GM23338 (cell line): ENCODE data around the gene KIF1A. TPM values are rescaled to one million over a fixed set of nuclear protein-coding genes. Genes with fewer than 3 reads are reported as not detected.

Source experiments
- ATAC-seq: fragments of 200-7000 bp; cut with Tn5 transposase; 3 replicates; pipeline ENCODE4 v1.9.1; 2020
- DNase-seq: peaks from one replicate; pipeline ENCODE4 v3.0.0-alpha.2; 2015; ENCODE audit warnings: low spot score
- H2AFZ ChIP-seq: fragments of 200-600 bp; sonication (generic); 2 replicates; pipeline ENCODE4 v1.8.0; 2016; ENCODE audit warnings: antibody characterized with exemption, mild to moderate bottlenecking, moderate library complexity
- H3F3A ChIP-seq: fragments of 200-600 bp; sonication (generic); replicated peaks from 2 replicates; pipeline ENCODE4 v1.8.0; 2017; ENCODE audit warnings: antibody characterized with exemption, mixed run types, low read depth
- H3K27ac ChIP-seq: fragments of 200-600 bp; sonication (generic); 2 replicates; pipeline ENCODE4 v1.6.1; 2016; ENCODE audit warnings: low read depth
- H3K27me3 ChIP-seq: fragments of 200-600 bp; sonication (generic); 2 replicates; pipeline ENCODE4 v1.8.0; 2016; ENCODE audit warnings: mild to moderate bottlenecking, mixed run types, moderate library complexity; ENCODE audit not compliant: insufficient read depth
- H3K36me3 ChIP-seq: fragments of 200-600 bp; sonication (generic); 2 replicates; pipeline ENCODE4 v1.8.0; 2016; ENCODE audit warnings: mild to moderate bottlenecking; ENCODE audit not compliant: insufficient read depth
- H3K4me1 ChIP-seq: fragments of 200-600 bp; sonication (generic); 2 replicates; pipeline ENCODE4 v1.8.0; 2016; ENCODE audit warnings: mild to moderate bottlenecking, moderate library complexity; ENCODE audit not compliant: insufficient read depth
- H3K4me2 ChIP-seq: fragments of 200-600 bp; sonication (generic); 2 replicates; pipeline ENCODE4 v1.7.1; 2017; ENCODE audit warnings: mixed run types
- H3K4me3 ChIP-seq: fragments of 200-600 bp; sonication (generic); 2 replicates; pipeline ENCODE4 v1.6.1; 2016; ENCODE audit warnings: mixed run types
- H3K79me2 ChIP-seq: fragments of 200-600 bp; sonication (generic); replicated peaks from 2 replicates; pipeline ENCODE4 v1.8.0; 2017; ENCODE audit warnings: mild to moderate bottlenecking; ENCODE audit not compliant: insufficient read depth
- H3K9me2 ChIP-seq: fragments of 200-600 bp; sonication (generic); 2 replicates; pipeline ENCODE4 v1.8.0; 2017; ENCODE audit not compliant: insufficient read depth
- H4K20me1 ChIP-seq: fragments of 200-600 bp; sonication (generic); replicated peaks from 2 replicates; pipeline ENCODE4 v1.8.0; 2017; ENCODE audit warnings: mild to moderate bottlenecking; ENCODE audit not compliant: insufficient read depth
- H3K27ac Mint-ChIP-seq: 2 replicates; pipeline ENCODE4 v1.8.0; 2020; ENCODE audit warnings: inconsistent platforms, mild to moderate bottlenecking, moderate library complexity, mixed read lengths
- H3K27me3 Mint-ChIP-seq: 3 replicates; pipeline ENCODE4 v1.8.0; 2022; ENCODE audit warnings: low read depth, mild to moderate bottlenecking, moderate library complexity, mixed read lengths, inconsistent platforms; ENCODE audit not compliant: insufficient read depth, poor library complexity
- H3K36me3 Mint-ChIP-seq: 3 replicates; pipeline ENCODE4 v1.8.0; 2021; ENCODE audit warnings: low read depth, mild to moderate bottlenecking, inconsistent platforms, moderate library complexity, mixed read lengths
- H3K4me1 Mint-ChIP-seq: 3 replicates; pipeline ENCODE4 v1.8.0; 2020; ENCODE audit warnings: mild to moderate bottlenecking, inconsistent platforms, mixed read lengths
- H3K4me3 Mint-ChIP-seq: 3 replicates; pipeline ENCODE4 v1.8.0; 2021; ENCODE audit warnings: moderate library complexity, mild to moderate bottlenecking, inconsistent platforms, mixed read lengths
- H3K9me3 Mint-ChIP-seq: 3 replicates; pipeline ENCODE4 v1.8.0; 2020; ENCODE audit warnings: moderate library complexity, mild to moderate bottlenecking, inconsistent platforms, mixed read lengths
- CREB1 ChIP-seq: fragments of 250-450 bp; sonication (Bioruptor Pico); IDR thresholded peaks from 2 replicates; pipeline ENCODE4 v1.5.0; 2020; ENCODE audit warnings: low read depth, mild to moderate bottlenecking, moderate library complexity
- EZH2 ChIP-seq: fragments of 200-600 bp; sonication (generic); IDR thresholded peaks from one replicate; pipeline ENCODE4 v1.8.0; 2017; ENCODE audit warnings: antibody characterized with exemption, mild to moderate bottlenecking, low read depth; ENCODE audit not compliant: unreplicated experiment
- EZH2phosphoT487 ChIP-seq: fragments of 200-600 bp; sonication (generic); IDR thresholded peaks from one replicate; pipeline ENCODE4 v1.8.1; 2018; ENCODE audit warnings: antibody characterized with exemption; ENCODE audit not compliant: unreplicated experiment
- JUNB ChIP-seq: IDR thresholded peaks from one replicate; pipeline ENCODE4 v1.6.1; 2016; ENCODE audit warnings: antibody characterized with exemption; ENCODE audit not compliant: unreplicated experiment
- POLR2AphosphoS5 ChIP-seq: IDR thresholded peaks from 2 replicates; pipeline ENCODE4 v1.6.1; 2016; ENCODE audit warnings: antibody characterized with exemption, low read depth
- ZNF114 ChIP-seq: fragments of 250-450 bp; sonication (Bioruptor Pico); IDR thresholded peaks from 2 replicates; pipeline ENCODE4 v1.5.0; 2020; ENCODE audit warnings: mild to moderate bottlenecking, moderate library complexity
- ZNF331 ChIP-seq: fragments of 250-450 bp; sonication (Bioruptor Pico); IDR thresholded peaks from 2 replicates; pipeline ENCODE4 v1.5.0; 2020; ENCODE audit warnings: low read depth, mild to moderate bottlenecking, moderate library complexity
- polyA plus RNA-seq: library from polyadenylated mRNA; unstranded; fragments of >200 nt; fragmentation: Nextera tagmentation; extraction: Ambion mirVana; gene quantifications from 2 replicates; pipeline ENCODE4 v1.2.1, GENCODE V29; 2016
- total RNA-seq: library from RNA; depleted of rRNA; stranded (reverse); fragments of >200 nt; shearing (Covaris generic); gene quantifications from 2 replicates; pipeline ENCODE4 v1.2.3, GENCODE V29; 2014
- TF ChIP-seq, protein P1 (sequence below): IDR thresholded peaks from one replicate; pipeline ENCODE4 v1.6.1; 2018; ENCODE audit warnings: antibody characterized with exemption; ENCODE audit not compliant: unreplicated experiment
- TF ChIP-seq, protein P2 (sequence below), 2 experiments: fragments of 200-600 bp in 1 of 2; sonication (generic) in 1 of 2; conservative IDR thresholded peaks; 2 replicates each; pipeline versions ENCODE4 v1.5.1 to v1.6.1; 2016 to 2017; ENCODE audit warnings: antibody characterized with exemption in 2 of 2, low read depth in 2 of 2, mild to moderate bottlenecking in 2 of 2, moderate library complexity in 1 of 2
- TF ChIP-seq, protein P3 (sequence below): fragments of 250-450 bp; sonication (Bioruptor Pico); IDR thresholded peaks from 2 replicates; pipeline ENCODE4 v1.5.0; 2020; ENCODE audit warnings: mild to moderate bottlenecking, moderate library complexity

Gene KIF1A
- total and polyA plus RNA-seq, 2 experiments from 2014 or later: 169 to 214 TPM

DNA sequence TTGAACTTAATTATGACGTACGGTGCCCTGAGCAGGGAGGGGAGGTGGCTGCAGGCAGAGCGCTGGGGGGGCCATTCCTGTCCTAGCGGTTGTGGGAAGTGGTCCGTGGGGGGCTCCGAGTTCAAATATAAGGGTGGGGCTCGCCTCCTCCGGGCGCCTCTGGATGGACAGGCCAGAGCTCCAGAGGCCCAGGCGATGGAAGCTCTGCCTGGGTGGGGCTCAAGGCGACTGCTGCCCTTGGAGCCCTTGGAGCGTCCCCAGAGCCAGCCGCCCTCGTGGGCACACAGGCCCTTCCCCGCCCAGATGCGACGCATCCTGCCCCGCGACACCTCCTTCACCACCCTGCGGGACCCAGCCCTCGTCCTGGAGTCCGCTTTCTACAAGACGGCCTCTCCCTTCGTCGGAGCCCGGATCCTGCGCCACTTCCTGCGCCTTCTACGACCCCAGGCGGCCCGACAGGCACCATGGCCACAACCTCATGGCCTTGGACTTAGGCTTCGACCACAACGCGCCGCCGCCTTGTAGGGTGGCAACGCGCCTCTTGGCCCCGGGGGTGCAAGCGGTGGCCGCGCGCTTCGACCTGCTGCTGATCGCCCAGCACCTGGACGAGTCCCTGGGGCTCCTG, 147.8 kb downstream of the KIF1A start:
- Histone ChIP-seq H3K4me1 (no peaks in the 10 kb centered on the region), H3K4me3 (peak overlapping the region; percentile 51), H3K4me2 (peak overlapping the region; percentile 75), H3K27me3 (peaks cover 26% of the 10 kb centered on the region), H3K79me2 (no peaks in the 10 kb centered on the region), H3K27ac (no peak overlapping the region), H3K36me3 (no peaks in the 10 kb centered on the region), H3F3A (no peaks in the 10 kb centered on the region), H4K20me1 (no peaks in the 10 kb centered on the region), H3K9me2 (no peaks in the 10 kb centered on the region), H2AFZ (peak overlapping the region; percentile 87)
- Mint-ChIP-seq H3K36me3 (no peaks in the 10 kb centered on the region), H3K4me3 (peak overlapping the region; percentile 33; the same call in 2 of the 3 replicates), H3K9me3 (no peaks in the 10 kb centered on the region), H3K4me1 (no peaks in the 10 kb centered on the region), H3K27me3 (peaks cover 29% of the 10 kb centered on the region), H3K27ac (no peak overlapping the region)
- peak; percentile 56 for DNase-seq
- TF ChIP-seq POLR2AphosphoS5 (no peak), ZNF114 (CRISPR knock-in tag) (no peak), CREB1 (CRISPR knock-in tag) (no peak), EZH2 (no peak), ZNF331 (CRISPR knock-in tag) (no peak)
- ATAC-seq: peak; percentile 54

DNA sequence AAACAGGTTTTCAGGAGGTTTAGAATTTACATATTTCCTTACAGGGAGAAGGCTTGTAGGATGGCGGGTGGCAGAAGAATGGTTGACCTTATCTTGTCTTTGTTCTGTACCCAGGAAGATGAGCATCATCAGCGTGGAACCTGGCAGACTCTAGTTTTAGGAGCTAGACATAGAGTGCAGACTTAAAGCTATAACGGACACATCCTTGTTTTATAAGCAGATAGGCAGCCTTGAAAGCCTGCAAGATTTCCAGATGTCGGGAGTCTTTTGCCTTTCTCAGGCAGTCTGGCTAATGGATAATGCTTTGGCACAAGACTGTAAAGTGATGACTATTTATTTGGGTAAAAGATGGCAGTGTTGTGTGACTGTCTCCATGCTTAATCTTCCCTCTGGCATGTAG, 149.1 kb downstream of the KIF1A start:
- no peak for DNase-seq
- peaks cover 26% of the 10 kb centered on the region for H3K27me3 ChIP-seq
- no peaks in the 10 kb centered on the region for H3K36me3 ChIP-seq
- no peak overlapping the region for H2AFZ ChIP-seq
- H4K20me1 ChIP-seq: no peaks in the 10 kb centered on the region
- no peaks in the 10 kb centered on the region for H3K9me2 ChIP-seq
- H3K79me2 ChIP-seq: no peaks in the 10 kb centered on the region
- Mint-ChIP-seq H3K9me3 (no peaks in the 10 kb centered on the region; the same call in 2 of the 3 replicates), H3K27me3 (peaks cover 31% of the 10 kb centered on the region), H3K27ac (no peak overlapping the region), H3K4me1 (no peaks in the 10 kb centered on the region), H3K4me3 (no peak overlapping the region), H3K36me3 (no peaks in the 10 kb centered on the region)
- no peak overlapping the region for H3K4me3 ChIP-seq
- no peak overlapping the region for H3K4me2 ChIP-seq
- no peaks in the 10 kb centered on the region for H3F3A ChIP-seq
- ATAC-seq: no peak
- H3K27ac ChIP-seq: no peak overlapping the region
- H3K4me1 ChIP-seq: no peaks in the 10 kb centered on the region
- TF ChIP-seq, protein P1, sequence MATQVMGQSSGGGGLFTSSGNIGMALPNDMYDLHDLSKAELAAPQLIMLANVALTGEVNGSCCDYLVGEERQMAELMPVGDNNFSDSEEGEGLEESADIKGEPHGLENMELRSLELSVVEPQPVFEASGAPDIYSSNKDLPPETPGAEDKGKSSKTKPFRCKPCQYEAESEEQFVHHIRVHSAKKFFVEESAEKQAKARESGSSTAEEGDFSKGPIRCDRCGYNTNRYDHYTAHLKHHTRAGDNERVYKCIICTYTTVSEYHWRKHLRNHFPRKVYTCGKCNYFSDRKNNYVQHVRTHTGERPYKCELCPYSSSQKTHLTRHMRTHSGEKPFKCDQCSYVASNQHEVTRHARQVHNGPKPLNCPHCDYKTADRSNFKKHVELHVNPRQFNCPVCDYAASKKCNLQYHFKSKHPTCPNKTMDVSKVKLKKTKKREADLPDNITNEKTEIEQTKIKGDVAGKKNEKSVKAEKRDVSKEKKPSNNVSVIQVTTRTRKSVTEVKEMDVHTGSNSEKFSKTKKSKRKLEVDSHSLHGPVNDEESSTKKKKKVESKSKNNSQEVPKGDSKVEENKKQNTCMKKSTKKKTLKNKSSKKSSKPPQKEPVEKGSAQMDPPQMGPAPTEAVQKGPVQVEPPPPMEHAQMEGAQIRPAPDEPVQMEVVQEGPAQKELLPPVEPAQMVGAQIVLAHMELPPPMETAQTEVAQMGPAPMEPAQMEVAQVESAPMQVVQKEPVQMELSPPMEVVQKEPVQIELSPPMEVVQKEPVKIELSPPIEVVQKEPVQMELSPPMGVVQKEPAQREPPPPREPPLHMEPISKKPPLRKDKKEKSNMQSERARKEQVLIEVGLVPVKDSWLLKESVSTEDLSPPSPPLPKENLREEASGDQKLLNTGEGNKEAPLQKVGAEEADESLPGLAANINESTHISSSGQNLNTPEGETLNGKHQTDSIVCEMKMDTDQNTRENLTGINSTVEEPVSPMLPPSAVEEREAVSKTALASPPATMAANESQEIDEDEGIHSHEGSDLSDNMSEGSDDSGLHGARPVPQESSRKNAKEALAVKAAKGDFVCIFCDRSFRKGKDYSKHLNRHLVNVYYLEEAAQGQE: no peak
- TF ChIP-seq, protein P2, sequence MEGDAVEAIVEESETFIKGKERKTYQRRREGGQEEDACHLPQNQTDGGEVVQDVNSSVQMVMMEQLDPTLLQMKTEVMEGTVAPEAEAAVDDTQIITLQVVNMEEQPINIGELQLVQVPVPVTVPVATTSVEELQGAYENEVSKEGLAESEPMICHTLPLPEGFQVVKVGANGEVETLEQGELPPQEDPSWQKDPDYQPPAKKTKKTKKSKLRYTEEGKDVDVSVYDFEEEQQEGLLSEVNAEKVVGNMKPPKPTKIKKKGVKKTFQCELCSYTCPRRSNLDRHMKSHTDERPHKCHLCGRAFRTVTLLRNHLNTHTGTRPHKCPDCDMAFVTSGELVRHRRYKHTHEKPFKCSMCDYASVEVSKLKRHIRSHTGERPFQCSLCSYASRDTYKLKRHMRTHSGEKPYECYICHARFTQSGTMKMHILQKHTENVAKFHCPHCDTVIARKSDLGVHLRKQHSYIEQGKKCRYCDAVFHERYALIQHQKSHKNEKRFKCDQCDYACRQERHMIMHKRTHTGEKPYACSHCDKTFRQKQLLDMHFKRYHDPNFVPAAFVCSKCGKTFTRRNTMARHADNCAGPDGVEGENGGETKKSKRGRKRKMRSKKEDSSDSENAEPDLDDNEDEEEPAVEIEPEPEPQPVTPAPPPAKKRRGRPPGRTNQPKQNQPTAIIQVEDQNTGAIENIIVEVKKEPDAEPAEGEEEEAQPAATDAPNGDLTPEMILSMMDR (conservative IDR thresholded peaks at IDR 0.05; ENCODE audit: low read depth in 2 of 2): no peak
- TF ChIP-seq POLR2AphosphoS5 (no peak), ZNF114 (CRISPR knock-in tag) (no peak), JUNB (no peak), EZH2phosphoT487 (no peak)
- TF ChIP-seq, protein P3, sequence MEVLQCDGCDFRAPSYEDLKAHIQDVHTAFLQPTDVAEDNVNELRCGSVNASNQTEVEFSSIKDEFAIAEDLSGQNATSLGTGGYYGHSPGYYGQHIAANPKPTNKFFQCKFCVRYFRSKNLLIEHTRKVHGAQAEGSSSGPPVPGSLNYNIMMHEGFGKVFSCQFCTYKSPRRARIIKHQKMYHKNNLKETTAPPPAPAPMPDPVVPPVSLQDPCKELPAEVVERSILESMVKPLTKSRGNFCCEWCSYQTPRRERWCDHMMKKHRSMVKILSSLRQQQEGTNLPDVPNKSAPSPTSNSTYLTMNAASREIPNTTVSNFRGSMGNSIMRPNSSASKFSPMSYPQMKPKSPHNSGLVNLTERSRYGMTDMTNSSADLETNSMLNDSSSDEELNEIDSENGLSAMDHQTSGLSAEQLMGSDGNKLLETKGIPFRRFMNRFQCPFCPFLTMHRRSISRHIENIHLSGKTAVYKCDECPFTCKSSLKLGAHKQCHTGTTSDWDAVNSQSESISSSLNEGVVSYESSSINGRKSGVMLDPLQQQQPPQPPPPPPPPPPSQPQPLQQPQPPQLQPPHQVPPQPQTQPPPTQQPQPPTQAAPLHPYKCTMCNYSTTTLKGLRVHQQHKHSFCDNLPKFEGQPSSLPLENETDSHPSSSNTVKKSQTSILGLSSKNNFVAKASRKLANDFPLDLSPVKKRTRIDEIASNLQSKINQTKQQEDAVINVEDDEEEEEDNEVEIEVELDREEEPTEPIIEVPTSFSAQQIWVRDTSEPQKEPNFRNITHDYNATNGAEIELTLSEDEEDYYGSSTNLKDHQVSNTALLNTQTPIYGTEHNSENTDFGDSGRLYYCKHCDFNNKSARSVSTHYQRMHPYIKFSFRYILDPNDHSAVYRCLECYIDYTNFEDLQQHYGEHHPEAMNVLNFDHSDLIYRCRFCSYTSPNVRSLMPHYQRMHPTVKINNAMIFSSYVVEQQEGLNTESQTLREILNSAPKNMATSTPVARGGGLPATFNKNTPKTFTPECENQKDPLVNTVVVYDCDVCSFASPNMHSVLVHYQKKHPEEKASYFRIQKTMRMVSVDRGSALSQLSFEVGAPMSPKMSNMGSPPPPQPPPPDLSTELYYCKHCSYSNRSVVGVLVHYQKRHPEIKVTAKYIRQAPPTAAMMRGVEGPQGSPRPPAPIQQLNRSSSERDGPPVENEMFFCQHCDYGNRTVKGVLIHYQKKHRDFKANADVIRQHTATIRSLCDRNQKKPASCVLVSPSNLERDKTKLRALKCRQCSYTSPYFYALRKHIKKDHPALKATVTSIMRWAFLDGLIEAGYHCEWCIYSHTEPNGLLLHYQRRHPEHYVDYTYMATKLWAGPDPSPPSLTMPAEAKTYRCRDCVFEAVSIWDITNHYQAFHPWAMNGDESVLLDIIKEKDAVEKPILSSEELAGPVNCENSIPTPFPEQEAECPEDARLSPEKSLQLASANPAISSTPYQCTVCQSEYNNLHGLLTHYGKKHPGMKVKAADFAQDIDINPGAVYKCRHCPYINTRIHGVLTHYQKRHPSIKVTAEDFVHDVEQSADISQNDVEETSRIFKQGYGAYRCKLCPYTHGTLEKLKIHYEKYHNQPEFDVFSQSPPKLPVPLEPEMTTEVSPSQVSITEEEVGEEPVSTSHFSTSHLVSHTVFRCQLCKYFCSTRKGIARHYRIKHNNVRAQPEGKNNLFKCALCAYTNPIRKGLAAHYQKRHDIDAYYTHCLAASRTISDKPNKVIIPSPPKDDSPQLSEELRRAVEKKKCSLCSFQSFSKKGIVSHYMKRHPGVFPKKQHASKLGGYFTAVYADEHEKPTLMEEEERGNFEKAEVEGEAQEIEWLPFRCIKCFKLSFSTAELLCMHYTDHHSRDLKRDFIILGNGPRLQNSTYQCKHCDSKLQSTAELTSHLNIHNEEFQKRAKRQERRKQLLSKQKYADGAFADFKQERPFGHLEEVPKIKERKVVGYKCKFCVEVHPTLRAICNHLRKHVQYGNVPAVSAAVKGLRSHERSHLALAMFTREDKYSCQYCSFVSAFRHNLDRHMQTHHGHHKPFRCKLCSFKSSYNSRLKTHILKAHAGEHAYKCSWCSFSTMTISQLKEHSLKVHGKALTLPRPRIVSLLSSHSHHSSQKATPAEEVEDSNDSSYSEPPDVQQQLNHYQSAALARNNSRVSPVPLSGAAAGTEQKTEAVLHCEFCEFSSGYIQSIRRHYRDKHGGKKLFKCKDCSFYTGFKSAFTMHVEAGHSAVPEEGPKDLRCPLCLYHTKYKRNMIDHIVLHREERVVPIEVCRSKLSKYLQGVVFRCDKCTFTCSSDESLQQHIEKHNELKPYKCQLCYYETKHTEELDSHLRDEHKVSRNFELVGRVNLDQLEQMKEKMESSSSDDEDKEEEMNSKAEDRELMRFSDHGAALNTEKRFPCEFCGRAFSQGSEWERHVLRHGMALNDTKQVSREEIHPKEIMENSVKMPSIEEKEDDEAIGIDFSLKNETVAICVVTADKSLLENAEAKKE: no peak
